ENCODE results near the gene DDX17. TPM values are rescaled to one million over a fixed set of nuclear protein-coding genes. Genes with fewer than 3 reads are reported as not detected.

The DDX17 gene
- total RNA-seq, 1 experiment from 2014 or later, result 311 TPM

DNA sequence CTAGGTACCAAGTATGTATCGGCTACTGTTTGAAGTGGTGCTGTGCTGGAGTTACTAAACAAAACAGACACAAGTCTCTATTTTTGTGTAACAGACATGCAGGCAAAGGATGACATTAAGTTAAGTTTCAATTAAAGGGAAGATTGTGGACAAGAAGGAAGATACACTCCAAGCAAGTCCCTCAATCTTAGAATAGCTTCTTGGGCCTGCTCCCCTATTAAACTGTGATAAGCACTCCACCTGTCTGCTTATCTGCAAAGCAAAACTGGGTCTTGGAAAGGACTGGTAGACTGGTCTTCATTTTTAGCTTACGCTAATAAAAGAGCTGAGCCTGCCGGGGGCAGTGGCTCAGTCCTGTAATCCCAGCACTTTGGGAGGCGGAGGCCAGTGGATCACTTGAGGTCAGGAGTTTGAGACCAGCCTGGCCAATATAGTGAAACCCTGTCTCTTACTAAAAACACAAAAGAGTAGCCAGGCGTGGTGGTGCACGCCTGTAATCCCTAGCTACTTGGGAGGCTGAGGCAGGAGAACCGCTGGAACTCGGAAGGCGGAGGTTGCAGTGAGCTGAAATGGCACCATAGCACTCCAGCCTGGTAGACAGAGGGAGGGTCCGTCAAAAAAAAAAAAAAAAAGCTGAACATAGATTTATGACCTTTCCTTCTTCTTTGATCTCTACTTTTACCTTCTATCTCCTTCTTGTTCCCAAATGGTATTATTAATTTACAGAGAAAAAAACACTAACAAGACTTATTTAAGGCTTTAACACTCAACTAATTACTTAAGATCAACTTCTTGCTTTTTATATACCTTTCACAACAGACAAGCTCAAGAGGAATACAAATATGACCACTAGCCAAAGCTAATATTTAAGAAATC, 4.1 kb downstream of the DDX17 start:
- Histone ChIP-seq H3K27me3 (no peaks in the 10 kb centered on the region), H3K4me3 (no peak overlapping the region), H3K36me3 (peaks cover 85% of the 10 kb centered on the region), H3K9me3 (no peaks in the 10 kb centered on the region)
- DNase-seq, result no peak

DNA sequence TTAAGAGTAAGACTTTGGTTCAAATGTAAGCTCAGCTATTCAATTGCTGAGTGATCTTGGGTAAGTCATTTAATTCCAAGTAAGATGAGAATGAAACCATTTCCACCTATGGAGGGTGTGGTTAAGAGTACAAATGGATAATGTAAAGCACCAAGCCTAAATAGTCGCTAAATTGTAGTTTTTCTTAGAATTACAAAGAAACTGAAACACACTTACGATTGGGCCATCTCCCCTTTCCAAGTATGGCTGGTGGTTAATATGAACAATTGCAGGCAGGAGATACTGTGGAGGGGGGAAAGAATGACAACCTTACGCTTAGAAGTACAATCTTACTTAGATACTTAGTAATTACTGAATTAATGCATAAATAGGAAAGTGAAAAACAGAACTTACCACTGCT, 8.2 kb downstream of the DDX17 start:
- H3K36me3 ChIP-seq, result peaks cover 96% of the 10 kb centered on the region
- no peaks in the 10 kb centered on the region for H3K9me3 ChIP-seq
- no peaks in the 10 kb centered on the region for H3K27me3 ChIP-seq
- no peak for DNase-seq
- no peak overlapping the region for H3K4me3 ChIP-seq

DNA sequence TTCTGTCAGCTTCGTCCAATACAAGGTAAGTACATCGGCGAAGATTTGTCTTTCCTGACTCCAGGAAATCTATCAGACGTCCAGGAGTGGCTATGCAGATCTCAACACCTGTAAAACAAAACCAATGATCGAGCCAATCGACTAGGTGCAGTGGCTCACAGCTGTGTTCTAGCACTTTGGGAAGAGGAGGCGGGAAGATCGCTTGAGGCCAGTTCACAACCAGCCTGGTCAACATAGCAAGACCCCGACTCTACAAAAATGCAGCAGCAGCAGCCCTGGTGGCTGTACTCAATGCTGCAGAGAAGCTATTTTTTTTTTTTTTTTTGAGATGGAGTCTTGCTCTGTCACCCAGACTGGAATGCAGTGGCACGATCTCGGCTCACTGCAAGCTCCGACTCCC, 11.2 kb downstream of the DDX17 start:
- Histone ChIP-seq H3K4me3 (no peak overlapping the region), H3K27me3 (no peaks in the 10 kb centered on the region), H3K9me3 (no peaks in the 10 kb centered on the region), H3K36me3 (peaks cover 98% of the 10 kb centered on the region)
- DNase-seq, result no peak

DNA sequence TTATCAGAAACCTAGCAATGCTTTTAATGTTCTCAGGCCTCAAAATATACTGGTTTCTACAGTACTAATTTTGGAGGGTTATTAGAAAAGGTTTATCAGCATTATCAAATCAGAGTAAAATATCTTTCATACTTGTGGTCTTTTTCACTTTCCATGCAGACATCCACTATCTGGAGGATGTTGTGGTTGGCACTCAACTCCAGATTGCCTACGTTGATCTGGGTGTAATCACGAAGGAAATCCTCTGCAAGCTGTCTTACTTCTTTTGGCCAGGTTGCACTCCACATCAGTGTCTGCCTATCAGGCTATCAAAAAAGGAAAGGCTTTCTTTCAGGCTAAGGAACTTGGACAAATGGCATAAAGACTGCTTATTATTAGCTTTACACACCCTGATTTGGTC, 11.6 kb downstream of the DDX17 start:
- Histone ChIP-seq H3K4me3 (no peak overlapping the region), H3K9me3 (no peaks in the 10 kb centered on the region), H3K27me3 (no peaks in the 10 kb centered on the region), H3K36me3 (peaks cover 98% of the 10 kb centered on the region)
- DNase-seq, result no peak

DNA sequence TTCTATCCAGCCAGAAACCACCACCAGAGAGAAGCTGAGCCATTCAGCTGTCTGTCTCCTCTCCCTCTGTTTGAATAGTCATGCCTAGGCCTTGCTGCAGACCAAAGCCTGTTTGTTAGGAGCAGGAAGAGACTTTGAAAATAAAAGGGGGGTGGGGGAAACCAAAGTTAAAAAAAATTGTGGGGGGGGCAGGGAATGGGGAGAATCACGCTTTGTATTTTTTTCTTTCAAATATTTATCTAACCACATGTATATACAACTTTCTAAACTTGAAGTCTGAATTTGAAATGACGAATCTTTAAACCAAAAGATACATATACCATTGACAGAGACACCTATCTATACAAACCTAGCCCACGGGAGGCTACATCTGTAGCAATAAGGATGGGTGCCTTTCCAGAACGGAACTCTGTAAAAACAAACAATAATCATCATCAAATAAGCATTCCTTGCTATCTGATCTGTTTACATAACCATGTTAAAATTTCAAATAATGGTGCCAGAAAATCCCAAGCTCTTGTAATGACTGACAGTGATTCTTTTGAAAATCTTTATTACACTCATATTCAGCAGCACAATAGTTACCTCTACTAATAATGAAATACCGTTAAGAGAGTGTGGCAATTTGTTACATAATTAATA, 14.3 kb downstream of the DDX17 start:
- Histone ChIP-seq H3K27me3 (no peaks in the 10 kb centered on the region), H3K36me3 (peaks cover 98% of the 10 kb centered on the region), H3K4me3 (no peak overlapping the region), H3K9me3 (no peaks in the 10 kb centered on the region)
- no peak for DNase-seq

DNA sequence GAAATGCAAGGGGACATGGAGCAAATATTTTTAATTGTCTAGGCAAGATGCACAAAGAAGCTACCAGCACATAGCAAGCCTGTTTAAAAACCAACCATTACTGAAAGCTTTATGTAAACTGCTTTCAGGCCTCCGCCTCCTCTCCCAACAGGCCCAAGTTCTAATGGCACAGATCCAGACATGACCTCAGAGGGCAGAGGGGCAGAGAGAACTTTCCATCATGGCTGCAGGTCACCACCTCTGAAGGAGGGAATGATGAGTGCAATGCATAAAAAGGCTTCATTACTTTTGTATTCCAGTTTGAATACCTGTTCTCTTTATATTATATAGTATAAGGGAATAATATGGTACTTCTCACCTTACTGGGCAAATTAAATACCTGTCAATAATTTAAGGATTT, 15.2 kb downstream of the DDX17 start:
- peak; percentile 63 for DNase-seq
- no peaks in the 10 kb centered on the region for H3K9me3 ChIP-seq
- peaks cover 98% of the 10 kb centered on the region for H3K36me3 ChIP-seq
- H3K27me3 ChIP-seq, result no peaks in the 10 kb centered on the region
- H3K4me3 ChIP-seq, result no peak overlapping the region

DNA sequence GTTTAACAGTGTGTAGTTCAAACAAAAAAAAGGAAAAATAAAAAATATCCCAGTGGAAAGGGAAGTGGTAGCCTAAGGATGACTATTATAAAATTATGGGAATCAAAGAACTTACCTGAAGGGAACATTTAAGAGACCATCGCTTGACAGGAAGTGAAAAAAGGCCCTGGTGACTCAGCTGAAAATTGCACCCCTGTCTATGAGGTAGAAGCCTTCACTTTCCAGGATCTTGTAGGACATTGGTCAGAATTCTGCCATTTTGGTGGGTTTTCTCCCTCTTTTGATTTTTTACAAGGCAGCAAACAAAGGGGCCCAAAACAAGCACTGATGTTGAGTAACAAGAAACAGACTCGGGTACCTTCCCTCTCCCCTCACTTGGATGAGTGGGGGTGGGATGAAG, 15.6 kb downstream of the DDX17 start:
- no peak for DNase-seq
- Histone ChIP-seq H3K9me3 (no peaks in the 10 kb centered on the region), H3K36me3 (peaks cover 96% of the 10 kb centered on the region)

DNA sequence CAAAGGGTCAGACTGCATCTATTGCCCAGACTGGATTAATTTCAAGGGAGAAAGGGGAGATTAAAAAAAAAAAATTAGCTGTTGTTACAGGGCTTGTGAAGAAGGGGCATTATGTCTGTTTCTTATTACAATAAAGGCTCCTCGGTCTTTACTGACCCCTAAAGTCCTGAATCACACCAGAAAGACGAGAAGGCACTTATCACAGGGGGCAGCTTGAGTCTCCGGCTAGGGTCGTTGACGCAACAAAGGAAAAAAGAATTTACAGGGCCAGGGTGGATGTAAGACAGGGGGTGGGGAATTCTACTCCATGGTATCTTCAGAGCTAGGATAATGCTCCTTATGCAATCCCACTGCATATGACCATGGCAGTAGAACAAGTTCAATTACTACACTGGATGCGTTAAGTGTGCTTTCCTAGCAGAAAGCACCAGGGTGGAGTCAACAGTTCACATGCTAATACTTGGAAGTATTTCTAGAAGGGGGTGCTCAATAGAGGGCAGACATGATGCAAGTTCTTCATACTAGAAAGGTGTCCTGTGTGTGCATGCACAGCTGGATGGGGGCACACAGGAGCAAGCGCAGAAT, 16.5 kb downstream of the DDX17 start:
- Histone ChIP-seq H3K9me3 (no peaks in the 10 kb centered on the region), H3K36me3 (peaks cover 96% of the 10 kb centered on the region), H3K27me3 (no peaks in the 10 kb centered on the region), H3K4me3 (no peak overlapping the region)
- DNase-seq, result no peak

More for the DNA sequence above, 15.6 kb downstream of the DDX17 start:
- Histone ChIP-seq H3K4me3 (no peak overlapping the region), H3K27me3 (no peaks in the 10 kb centered on the region)

DNA sequence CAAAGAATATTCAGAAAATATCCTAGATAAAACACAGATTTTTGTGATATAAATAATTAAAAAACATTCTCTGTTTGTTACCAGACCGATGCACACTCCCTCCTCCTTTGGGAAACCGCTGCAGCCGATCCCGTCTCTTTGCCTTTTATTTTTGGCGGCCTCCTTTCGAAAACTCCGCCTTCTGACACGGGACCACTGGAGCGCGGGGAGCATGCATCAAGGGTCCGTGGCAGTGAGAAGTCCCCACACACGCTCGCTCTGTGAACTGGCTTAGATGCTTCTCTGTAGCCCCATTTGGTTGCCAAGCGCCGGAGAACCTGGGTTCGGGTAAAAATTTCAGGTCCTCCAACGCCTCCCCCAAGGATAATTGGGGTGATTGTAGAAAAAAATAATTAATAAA, 17.0 kb downstream of the DDX17 start:
- Histone ChIP-seq H3K9me3 (no peaks in the 10 kb centered on the region), H3K36me3 (peaks cover 96% of the 10 kb centered on the region), H3K27me3 (no peaks in the 10 kb centered on the region), H3K4me3 (no peak overlapping the region)
- DNase-seq, result no peak

DNA sequence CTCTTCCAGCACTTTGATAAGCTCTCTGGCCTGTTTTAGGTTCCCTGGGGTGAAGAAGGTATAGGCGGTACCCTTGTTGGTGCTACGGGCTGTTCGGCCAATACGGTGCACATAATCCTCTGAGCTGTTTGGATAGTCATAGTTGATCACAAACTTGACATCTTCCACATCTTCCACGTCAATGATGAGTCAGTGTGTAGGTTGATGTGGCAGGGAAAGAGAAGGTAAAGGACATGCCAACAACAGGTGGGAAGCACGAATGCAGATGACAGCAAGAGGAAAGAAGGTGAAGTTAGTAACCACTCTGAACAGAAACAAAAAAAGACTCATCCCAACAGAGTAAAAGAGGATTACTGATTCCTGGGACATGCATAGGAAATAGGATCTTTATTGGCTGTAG, 18.2 kb downstream of the DDX17 start:
- no peak overlapping the region for H3K4me3 ChIP-seq
- DNase-seq, result no peak
- H3K27me3 ChIP-seq, result no peaks in the 10 kb centered on the region
- peaks cover 96% of the 10 kb centered on the region for H3K36me3 ChIP-seq
- no peaks in the 10 kb centered on the region for H3K9me3 ChIP-seq

DNA sequence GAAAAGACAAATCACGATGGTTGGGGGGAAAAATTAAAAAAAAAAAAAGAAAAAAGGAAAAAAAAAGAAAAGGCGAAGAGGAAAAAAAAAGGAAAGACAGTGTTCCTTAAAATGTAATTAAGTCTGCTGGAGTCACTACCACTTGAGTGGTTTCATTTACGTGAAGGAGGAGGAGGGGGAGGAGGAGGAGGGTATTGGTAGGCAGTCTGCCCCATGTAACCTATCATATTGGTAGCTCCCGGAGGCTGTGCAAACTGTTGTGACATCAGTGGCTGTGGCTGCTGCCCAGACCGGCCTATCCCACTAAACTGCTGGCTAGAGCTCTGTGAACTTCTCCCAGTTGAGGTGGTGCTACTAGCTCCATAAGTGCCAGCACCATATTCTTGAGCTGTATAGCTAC, 20.3 kb downstream of the DDX17 start:
- Histone ChIP-seq H3K36me3 (peaks cover 96% of the 10 kb centered on the region), H3K9me3 (no peaks in the 10 kb centered on the region), H3K27me3 (no peaks in the 10 kb centered on the region), H3K4me3 (no peak overlapping the region)
- no peak for DNase-seq

DNA sequence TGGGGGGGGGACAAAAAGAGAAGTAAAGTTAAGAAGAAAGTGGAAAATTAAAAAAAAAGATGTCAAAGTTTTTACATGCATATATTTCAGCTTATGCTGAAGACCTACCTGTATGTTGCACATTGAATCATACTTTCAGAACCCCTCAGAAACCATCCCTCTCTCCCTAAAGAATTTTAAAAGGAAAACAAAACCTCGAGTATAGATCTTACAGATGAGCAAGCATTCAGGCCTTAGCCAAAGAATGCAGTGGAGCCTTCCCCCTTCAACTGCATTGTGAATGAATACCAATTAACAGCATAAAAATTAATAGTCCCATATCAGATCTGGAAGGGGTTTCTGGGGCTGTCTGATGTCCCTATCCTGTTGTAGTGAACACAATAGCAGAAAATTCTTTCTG, 21.9 kb downstream of the DDX17 start:
- Histone ChIP-seq H3K36me3 (peaks cover 94% of the 10 kb centered on the region), H3K27me3 (no peaks in the 10 kb centered on the region), H3K4me3 (no peak overlapping the region), H3K9me3 (no peaks in the 10 kb centered on the region)
- DNase-seq, result no peak

DNA sequence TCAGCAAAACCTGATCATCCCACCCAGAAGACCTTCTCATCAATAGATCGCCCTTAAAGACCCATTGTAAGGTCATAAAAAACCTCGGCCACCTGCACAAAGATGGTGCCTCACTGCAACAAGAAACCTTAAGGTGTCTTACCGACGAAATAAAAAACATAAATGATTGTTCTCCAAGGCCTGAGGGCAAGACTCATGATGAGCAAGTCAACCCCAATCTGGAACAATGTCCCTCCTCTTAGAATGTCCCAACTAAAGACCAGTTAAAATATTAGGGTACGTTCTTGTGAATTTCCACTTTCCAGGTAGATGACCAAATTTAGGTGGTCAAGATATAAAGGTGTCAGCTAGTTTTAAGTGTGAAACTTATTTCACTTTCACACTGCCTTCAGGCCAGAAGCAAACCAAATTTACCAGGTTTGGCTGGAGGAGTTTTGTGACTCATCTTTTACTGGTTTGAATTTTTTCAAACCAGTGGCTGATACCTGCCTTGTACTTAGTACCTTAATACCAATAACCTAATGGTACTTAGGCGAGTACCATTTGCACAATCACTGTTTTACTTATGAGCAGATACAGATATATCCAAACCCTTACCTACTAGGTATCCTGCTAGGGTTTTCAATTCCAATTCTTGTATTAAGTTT, 23.3 kb downstream of the DDX17 start:
- no peak for DNase-seq

DNA sequence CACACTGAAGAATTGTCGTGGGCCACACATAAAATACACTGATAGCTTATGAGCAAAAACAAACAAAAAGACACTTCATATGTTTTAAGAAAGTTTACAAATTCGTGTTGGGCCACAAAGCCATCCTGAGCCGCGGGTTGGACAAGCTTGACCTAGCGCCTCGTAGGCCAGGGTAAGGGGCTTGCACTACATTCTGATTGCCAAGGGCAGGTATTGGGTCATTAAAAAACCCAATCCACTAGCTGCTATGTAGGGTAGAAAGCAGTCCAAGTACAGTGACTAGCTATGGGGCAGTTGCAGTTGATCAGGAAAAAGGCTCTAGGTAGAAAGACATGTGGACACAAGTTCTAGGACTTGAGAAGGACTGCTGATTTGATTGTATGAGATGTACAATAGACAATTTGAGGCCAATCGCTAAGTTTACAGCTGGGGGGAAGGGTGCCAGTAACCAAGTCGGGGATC, 24.2 kb downstream of the DDX17 start:
- Histone ChIP-seq H3K9me3 (no peaks in the 10 kb centered on the region), H3K27me3 (no peaks in the 10 kb centered on the region), H3K36me3 (peaks cover 73% of the 10 kb centered on the region), H3K4me3 (no peak overlapping the region)
- DNase-seq, result no peak

More for the DNA sequence above, 23.3 kb downstream of the DDX17 start:
- Histone ChIP-seq H3K27me3 (no peaks in the 10 kb centered on the region), H3K4me3 (no peak overlapping the region), H3K9me3 (no peaks in the 10 kb centered on the region), H3K36me3 (peaks cover 82% of the 10 kb centered on the region)

DNA sequence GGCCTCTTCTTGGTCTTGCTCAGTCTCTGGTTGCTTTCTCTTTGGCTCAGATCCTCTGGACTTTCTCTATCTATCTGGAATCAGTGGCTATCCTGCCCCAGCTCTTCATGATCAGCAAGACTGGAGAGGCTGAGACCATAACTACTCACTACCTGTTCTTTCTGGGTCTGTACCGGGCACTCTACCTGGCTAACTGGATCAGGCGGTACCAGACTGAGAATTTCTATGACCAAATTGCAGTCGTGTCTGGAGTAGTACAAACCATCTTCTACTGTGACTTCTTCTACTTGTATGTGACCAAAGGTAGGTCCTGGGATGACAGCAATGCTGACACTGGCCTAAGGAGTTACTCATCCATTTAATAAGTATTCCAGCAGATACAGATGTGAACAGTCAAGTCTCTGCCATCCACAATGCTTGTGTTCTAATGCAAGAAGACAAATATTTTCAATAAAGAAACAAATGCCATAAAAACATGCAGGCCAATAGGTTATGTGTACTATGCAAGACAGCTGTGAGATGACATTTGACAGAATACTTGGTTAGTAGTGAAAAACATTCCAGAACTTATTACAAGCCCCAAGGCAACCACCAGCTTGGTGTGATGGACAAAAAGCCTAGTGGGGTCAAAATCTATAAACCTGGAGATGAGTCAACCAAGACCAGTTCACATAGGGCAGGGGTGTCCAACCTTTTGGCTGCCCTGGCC, 24.8 kb downstream of the DDX17 start:
- Histone ChIP-seq H3K27me3 (no peaks in the 10 kb centered on the region), H3K9me3 (no peaks in the 10 kb centered on the region), H3K4me3 (no peak overlapping the region), H3K36me3 (peaks cover 67% of the 10 kb centered on the region)
- no peak for DNase-seq

DNA sequence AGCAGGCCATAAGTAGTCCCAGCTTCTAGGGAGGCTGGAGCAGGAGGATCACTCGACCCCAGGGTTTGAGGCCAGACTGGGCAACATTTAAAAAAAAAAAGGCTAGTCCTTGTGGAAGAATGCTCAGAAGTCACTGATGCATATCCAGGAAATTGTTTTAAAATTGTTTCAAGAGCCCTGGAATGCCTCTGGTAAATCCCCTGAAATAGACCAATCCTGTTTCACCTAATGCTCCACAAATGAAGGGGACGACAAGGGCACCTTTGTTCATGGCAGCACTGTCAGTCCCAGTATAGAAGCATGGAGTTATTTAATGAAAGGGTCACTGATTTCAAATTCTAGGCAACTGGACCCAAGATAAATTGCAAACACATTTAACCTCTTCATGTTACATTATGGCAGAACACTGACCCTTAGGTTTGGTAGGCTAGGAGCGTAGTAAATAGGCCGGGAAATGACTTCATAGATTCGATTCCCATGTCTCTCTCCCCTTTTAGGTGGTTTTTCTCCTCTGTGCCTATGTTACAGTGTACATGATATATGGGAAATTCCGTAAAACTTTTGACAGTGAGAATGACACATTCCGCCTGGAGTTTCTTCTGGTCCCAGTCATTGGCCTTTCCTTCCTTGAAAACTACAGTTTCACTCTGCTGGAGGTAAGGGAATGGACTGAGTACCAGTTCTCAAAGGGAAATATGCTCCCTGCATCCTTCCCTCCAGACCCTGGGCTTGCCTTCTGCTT, 26.8 kb downstream of the DDX17 start:
- Histone ChIP-seq H3K4me3 (no peak overlapping the region), H3K27me3 (no peaks in the 10 kb centered on the region), H3K9me3 (no peaks in the 10 kb centered on the region), H3K36me3 (peaks cover 51% of the 10 kb centered on the region)
- DNase-seq, result no peak

Data from MG63 (cell line).